Measurements from ENCODE around the gene EML3.
"Not testable (repeated sequence)": the region's sequence is repeated elsewhere in the genome, so short reads cannot be mapped to it uniquely, and the experiment has no call there.

Gene EML3

GRCh38 chr11:62645946-62646824 lies 33.6 kb upstream of the EML3 start, which contains the start of gene GANAB:
GANAB (minus strand) TSS chr11:62646613; CDS start chr11:62646599, 14 bp downstream.
- H3K4me3 ChIP-seq (ENCODE audit: low read length) = peak within 1 kb of the TSS; percentile 96
- TF ChIP-seq ZNF274 (IDR thresholded peaks at IDR 0.05; ENCODE audit: low read depth, low read length) = no peak

GRCh38 chr11:62645671-62645945 lies 33.0 kb upstream of the EML3 start:
- no peak for TF ChIP-seq ZNF274 (IDR thresholded peaks at IDR 0.05; ENCODE audit: low read depth, low read length)
- peak overlapping the region; percentile 96 for H3K4me3 ChIP-seq (ENCODE audit: low read length)

DNA sequence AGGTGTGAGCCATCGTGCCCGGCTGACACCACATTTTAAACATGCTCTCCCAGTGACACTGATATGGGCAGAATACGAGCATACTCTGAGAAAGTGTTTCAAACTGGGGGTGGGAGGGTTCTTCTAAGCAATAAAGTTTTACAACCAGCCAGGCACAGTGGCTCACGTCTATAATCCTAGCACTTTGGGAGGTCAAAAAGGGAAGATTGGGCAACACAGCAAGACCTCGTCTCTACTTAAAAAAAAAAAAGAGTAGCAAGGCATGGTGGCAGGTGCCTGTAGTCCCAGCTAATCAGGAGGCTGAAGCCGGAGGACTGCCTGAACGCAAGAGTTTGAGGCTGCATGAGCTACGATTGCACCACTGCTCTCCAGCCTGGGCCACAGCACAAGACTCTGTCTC lies 31.6 kb upstream of the EML3 start:
- H3K4me3 ChIP-seq (ENCODE audit: low read length) = no peak overlapping the region
- TF ChIP-seq ZNF274 (IDR thresholded peaks at IDR 0.05; ENCODE audit: low read depth, low read length) = no peak

GRCh38 chr11:62632492-62632891 lies 19.9 kb upstream of the EML3 start:
- no peak for TF ChIP-seq ZNF274 (IDR thresholded peaks at IDR 0.05; ENCODE audit: low read depth, low read length)
- H3K4me3 ChIP-seq (ENCODE audit: low read length) = no peak overlapping the region

GRCh38 chr11:62627713-62628112 lies 15.1 kb upstream of the EML3 start:
- TF ChIP-seq ZNF274 (IDR thresholded peaks at IDR 0.05; ENCODE audit: low read depth, low read length) = no peak

GRCh38 chr11:62622476-62623089 lies 10.0 kb upstream of the EML3 start:
- no peak for TF ChIP-seq ZNF274 (IDR thresholded peaks at IDR 0.05; ENCODE audit: low read depth, low read length)
- H3K4me3 ChIP-seq (ENCODE audit: low read length) = no peak overlapping the region

More at GRCh38 chr11:62627713-62628112, 15.1 kb upstream of the EML3 start:
- H3K4me3 ChIP-seq (ENCODE audit: low read length) = no peak overlapping the region

- no peak for TF ChIP-seq ZNF274 (IDR thresholded peaks at IDR 0.05; ENCODE audit: low read depth, low read length)
- H3K4me3 ChIP-seq (ENCODE audit: low read length) = peak within 1 kb of the TSS; percentile 72
Observed at GRCh38 chr11:62621567-62622470, 9.2 kb upstream of the EML3 start, which contains the start of gene B3GAT3. B3GAT3 (minus strand) TSS chr11:62621986; CDS start chr11:62621947, 39 bp downstream.

DNA sequence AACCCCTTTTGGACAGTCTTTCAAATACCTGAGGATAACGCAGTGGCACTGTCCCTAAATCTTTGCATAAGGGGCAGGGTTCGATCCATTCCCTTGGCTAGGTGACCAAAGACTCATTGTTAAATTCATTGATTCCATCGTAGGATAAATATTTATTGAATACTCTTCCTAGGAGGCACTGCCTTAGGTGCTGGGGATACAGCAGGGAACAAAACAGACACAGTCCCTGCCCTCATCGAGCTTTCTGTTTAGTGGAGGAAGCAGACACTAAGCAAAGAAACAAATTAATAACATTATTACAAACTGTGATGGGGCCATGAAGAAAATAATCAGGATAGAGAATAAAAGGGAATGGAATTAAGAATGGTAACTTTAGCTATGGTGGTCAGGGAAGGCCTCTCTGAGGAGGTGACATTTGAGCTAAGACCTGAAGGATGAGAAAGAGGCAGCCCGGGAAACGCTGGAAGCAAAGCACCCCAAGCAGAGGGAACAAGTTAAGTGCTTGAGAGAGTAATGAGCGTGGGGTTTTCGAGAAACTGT lies 8.5 kb upstream of the EML3 start:
- TF ChIP-seq ZNF274 (IDR thresholded peaks at IDR 0.05; ENCODE audit: low read depth, low read length) = no peak
- peak overlapping the region; percentile 72 for H3K4me3 ChIP-seq (ENCODE audit: low read length)

DNA sequence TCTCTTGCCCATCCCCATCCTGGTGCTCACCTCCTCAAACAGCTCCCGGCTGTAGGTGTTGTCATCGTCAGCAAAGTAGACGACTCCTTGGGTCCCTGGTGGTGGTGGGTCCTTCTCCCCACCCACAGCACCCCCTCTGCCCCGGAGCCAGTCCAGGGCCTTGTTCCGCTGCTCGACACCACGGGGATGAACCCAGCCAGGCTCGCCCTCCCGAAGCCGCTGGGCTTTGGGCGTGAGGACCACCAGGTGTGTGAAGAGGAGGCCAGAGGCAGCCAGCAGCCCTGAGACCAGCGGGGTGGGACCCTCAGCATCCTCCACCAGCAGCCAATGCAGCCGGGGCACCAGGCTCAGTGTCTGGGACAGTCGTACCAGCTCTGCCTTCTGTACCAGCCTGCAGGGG lies 4.4 kb upstream of the EML3 start:
- not testable (repeated sequence) for H3K4me3 ChIP-seq (ENCODE audit: low read length)

- H3K4me3 ChIP-seq (ENCODE audit: low read length) = no peak overlapping the region
Observed at GRCh38 chr11:62615521-62615920, 2.9 kb upstream of the EML3 start.

DNA sequence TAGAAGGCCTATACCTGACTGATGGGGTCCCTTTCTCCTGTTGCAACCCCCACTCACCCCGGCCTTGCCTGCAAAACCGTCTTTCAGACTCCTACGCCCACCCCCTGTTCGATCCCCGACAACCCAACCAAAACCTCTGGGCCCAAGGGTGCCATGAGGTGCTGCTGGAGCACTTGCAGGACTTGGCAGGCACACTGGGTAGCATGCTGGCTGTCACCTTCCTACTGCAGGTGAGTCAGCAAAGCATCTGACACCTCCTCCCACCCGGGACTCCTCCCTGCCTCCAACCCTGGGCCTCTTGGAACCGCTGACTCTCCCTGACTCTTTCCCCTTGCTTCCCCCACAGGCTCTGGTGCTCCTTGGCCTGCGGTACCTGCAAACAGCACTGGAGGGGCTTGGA lies 1.7 kb upstream of the EML3 start:
- TF ChIP-seq ZNF274 (IDR thresholded peaks at IDR 0.05; ENCODE audit: low read depth, low read length) = no peak
- H3K4me3 ChIP-seq (ENCODE audit: low read length) = no peak overlapping the region

More at GRCh38 chr11:62615521-62615920, 2.9 kb upstream of the EML3 start:
- TF ChIP-seq ZNF274 (IDR thresholded peaks at IDR 0.05; ENCODE audit: low read depth, low read length) = no peak

GRCh38 chr11:62613291-62613778 lies 760 bp upstream of the EML3 start:
- H3K4me3 ChIP-seq (ENCODE audit: low read length) = no peak overlapping the region
- no peak for TF ChIP-seq ZNF274 (IDR thresholded peaks at IDR 0.05; ENCODE audit: low read depth, low read length)

DNA sequence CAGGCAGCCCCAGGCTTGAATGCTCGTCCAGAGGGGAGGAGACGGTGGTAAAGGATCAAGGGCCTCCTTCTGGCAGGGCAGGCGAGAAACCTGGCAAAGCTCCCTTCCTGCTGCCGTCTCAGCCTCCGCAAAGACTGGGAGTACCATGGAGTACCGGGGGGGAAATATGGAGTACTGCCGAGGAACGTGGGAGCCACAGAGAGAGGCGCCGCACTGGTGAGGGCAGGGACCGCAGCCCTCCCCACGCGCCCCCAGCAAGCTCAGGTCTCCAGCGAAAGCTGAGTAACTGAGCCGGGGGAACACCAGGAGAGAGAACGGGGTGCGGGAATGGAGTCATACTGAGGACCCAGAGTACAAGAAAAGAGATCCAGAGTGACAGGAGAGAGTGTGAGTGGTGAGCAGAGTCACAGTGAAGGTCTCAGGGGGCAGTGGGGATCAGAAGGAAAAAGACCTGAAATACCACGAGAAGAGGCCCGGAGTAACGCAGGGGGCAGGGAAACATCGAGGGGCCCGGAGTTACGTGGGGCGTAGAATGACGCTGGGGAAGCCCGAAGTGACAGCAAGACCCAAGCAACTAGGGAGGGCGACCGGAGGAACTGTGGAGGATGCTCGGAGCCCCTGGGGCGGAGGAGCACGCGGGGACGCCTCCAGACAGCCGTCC lies 740 bp downstream of the EML3 start:
- H3K4me3 ChIP-seq (ENCODE audit: low read length) = peak overlapping the region; percentile 78
- no peak for TF ChIP-seq ZNF274 (IDR thresholded peaks at IDR 0.05; ENCODE audit: low read depth, low read length)

Data from GM08714 (cell line).